ENCODE results near the gene GDPD1.
"Not testable (repeated sequence)": the region's sequence is repeated elsewhere in the genome, so short reads cannot be mapped to it uniquely, and the experiment has no call there.

GDPD1 gene

DNA sequence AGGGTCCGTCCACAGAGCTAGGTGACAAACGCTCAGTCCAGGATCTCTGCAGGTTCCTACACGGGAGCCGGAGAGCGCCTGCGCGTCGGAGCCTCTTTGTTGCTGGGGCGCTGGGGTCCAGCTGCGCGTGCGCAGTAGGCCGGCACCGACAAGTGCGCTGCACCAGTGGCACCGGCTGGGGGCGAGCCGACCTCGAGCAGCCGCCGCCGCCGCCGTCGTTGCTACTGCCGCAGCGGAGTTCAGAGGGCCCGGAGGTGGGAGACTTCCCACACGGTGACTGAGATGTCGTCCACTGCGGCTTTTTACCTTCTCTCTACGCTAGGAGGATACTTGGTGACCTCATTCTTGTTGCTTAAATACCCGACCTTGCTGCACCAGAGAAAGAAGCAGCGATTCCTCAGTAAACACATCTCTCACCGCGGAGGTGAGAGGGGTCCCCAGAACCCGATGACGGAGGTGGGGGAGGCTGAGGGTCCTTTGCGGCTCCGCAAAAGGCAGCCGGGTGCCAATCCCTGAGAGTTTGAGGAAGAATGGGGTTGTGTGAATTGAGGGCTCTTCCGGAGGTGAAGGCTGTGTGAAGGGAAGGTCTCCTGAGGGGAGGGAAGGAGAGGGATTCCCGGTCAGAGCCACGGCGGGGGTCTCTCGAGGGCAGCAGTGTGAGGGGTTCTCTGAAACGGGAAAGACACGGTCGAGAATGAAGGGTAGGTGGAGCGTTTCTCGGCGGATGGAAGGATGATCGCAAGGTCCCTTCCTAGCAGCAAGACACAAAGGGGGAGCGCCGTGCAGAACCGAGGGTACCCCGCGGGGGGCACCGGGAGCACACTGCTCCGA is at the start of gene GDPD1:
Gene GDPD1 (plus strand): TSS at position 184 of the 831 bp plus-strand sequence. CDS start 99 bp downstream, at position 283.
- DNase-seq: peak; percentile 98

DNA sequence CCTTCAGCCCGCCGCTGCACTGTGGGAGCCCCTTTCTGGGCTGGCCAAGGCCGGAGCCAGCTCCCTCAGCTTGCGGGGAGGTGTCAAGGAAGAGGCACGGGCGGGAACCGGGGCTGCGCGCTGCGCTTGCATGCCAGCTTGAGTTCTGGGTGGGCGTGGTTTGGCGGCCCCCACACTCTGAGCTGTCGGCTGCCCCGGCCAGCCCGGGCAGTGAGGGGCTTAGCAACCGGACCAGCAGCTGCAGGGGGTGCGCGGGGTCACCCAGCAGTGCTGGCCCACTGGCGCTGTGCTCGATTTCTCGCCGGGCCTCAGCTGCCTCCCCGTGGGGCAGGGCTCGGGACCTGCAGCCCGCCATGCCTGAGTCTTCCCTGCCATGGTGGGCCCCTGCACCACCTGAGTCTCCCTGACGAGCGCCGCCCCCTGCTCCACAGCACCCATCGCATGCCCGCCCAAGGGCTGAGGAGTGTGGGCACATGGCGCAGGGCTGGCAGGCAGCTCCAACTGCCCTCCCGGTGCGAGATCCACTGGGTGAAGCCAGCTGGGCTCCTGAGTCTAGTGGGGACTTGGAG is 47.8 kb upstream of the GDPD1 start:
- ATAC-seq (no peak), DNase-seq (no peak)

More for the DNA sequence above, at the start of gene GDPD1:
- ATAC-seq: peak; percentile 99

DNA sequence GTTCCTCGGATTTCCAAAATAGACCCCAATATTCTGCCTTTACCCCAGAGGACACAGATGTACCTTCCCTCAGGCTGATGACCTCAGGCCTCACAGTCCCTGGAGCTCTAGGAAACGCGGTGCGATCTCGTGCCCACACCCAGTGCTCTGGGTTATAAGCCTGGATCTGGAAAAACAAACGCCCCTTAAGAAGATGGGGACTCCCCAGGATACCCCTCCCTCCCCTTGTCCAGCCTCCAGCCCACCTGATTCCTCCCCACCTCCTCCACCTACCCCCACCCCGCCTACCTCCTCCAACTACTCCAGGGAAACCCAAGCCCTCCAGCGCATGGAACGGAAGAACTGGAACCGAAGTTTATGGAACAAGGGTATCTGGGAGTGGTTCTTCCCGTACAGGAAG is 45.6 kb upstream of the GDPD1 start:
- ATAC-seq: no peak
- DNase-seq: no peak

DNA sequence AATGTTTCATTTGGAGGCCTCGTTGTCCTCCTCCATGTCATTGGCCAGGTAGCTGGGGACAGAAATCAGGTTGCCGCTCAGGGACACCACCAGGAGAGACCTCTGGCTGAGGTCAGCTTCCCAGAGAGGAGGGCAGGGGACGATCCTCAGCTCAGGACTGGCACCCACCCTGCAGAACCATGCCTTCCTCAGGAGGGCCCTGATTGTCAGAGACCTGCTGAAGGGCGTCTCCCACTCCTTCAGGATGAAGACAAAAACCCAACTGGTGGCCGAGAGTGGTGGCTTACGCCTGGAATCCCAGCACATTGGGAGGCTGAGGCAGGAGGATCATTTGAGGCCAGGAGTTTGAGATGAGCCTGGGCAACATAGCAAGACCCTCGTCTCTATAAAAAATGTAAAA is 45.2 kb upstream of the GDPD1 start:
- ATAC-seq (no peak), DNase-seq (no peak)

DNA sequence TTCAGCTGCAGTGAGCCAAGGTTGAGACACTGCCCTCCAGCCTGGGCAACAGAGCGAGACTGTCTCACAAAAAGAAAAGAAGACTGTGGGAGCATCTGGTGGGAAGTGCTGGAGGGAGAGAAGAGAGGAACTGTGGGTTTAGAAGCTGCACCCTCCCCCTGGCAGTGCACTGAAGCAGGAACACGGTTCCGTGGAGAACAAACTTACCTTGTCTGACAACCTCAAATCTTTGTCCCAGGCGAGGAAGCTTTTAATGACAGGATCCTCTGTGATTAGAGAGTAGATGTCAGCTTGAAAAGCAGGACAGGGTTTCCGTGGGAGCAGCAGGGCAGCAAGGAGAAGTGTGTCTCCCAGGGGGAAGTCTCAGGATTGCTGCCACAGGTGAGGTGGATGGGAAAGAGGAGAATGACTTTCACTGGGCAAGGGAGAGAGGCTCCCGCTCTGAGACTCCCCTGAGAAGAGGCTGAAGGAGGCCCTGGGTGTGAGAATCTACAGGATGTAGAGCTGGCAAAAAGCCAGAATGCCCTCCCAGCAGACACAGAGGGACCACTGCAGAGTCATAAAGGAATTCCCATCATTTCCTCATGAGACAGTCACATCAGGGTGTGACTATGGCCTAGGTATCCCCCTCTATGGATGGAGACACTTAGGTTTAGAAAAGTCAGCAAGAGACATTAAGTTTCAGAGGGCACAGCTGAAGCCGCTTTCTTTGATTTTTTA is 41.9 kb upstream of the GDPD1 start:
- DNase-seq: no peak
- ATAC-seq: no peak

DNA sequence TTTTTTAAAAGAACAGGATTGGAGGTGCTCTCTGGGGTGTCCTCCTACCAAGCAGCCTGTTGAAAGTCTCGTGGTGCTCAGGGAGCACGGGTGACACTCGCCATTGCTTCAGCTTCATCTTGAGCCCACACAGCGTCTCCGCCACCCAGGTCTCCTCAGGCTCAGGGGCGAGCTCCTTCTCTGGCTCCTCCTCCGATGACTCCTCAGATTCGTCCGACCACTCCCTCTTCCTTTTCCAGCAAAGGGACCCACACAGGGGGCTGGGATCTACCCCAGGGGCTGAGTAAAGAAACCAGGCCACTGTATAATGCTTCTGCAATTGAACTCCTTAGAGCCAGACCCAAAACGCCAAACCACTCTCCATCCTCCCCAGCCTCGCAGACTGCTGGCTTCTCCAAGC is 40.7 kb upstream of the GDPD1 start:
- not testable (repeated sequence) for ATAC-seq, DNase-seq

DNA sequence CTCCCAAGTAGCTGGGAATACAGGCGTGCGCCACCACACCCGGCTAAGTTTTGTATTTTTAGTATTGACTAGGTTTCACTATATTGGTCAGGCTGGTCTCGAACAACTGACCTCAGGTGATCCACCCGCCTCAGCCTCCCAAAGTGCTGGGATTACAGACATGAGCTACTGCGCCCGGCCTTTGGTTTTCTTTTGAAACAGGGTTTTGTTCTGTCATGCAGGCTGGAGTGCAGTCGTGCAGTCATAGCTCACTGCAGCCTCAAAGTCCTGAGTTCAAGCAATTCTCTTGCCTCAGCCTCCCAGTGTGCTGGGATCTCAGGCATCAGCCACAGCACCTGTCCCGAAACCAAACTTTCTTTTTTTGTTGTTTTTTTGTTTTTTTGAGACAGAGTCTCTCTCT is 39.7 kb upstream of the GDPD1 start:
- DNase-seq (no peak), ATAC-seq (no peak)

DNA sequence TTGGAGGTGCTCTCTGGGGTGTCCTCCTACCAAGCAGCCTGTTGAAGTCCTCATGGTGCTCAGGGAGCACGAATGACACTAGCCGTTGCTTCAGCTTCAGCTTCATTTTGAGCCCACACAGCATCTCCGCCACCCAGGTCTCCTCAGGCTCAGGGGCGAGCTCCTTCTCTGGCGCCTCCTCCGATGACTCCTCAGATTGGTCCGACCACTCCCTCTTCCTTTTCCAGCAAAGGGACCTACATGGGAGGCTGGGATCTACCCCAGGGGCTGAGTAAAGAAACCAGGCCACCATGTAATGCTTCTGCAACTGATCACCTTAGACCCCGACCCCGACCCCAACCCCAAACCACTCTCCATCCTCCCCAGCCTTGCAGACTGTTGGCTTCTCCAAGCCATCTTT is 38.8 kb upstream of the GDPD1 start:
- ATAC-seq (no peak), DNase-seq (no peak)

DNA sequence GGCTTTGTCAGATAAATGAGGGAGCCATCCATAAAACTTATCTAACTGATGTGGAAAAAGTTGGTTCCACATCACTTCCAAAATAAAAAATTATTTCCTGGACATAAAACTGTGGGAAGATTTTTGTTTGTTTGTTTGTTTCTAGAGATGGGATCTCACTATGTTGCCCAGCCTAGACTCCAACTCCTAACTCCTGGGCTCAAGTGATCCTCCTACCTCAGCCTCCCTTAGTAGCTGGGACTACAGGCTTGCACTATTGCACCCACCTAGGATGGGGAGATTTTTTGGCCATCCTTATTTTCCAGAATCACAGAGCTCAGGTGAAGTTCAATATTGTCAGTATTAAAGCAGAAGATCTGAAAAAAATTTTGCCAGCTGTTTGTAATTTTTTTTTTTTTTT is 34.3 kb upstream of the GDPD1 start:
- ATAC-seq (no peak), DNase-seq (no peak)

DNA sequence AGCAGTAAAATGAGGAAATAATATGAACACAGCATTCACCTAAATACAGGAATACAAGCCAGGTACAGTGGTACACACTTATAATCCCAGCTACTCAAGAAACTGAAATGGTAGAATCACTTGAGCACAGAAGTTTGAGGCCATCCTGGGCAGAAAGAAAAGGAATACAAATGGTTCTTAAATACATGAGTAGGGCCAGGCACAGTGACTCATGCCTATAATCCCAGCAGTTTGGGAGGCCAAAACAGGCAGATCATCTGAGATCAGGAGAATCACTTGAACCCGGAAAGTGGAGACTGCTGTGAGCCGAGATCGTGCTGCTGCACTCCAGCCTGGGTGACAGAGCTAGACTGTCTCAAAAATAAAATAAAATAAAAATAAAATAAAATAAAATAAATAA is 33.5 kb upstream of the GDPD1 start:
- DNase-seq (no peak), ATAC-seq (no peak)

DNA sequence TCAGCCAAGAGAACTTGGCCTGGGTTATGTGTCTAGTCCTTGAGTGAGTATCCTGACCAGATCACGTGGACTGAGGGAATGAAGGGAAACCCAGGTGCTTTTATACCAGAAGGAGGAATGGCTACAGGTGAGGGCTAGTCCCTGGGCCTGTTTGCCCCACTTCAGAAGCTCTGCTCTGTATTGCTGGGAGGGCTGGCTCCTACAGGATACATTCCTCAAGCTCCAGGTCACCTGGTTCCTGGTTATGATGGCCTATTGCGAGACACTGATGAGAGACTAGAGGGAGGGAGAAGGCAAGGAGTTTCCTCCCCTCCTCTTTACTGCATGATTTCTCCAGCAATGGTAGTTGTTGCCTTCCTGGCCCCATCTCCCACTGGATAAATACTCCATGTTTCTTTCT is 29.5 kb upstream of the GDPD1 start:
- ATAC-seq (no peak), DNase-seq (no peak)

DNA sequence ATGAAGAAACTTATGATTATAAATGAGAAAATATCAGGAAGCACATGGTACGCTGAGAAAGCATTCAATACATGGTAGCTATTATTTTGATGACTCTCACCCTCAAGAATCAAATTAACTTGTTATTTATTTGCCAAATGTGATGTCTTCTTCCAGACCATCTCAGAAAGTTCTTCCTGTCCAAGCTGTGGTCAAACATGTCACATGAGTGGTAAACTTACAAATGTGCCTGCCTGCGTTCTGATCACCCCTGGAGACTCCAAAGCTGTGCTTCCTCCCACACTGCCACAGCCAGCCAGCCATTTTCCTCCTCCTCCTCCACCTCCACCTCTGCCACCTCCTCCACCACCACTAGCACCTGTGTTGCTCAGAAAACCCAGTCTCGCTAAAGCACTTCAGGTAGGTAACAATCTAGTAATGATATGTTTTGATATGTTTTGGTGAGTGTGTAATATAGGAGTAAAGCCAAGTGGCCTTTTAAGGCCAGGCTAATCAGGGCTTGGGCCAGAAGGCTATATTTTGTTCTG is 26.9 kb upstream of the GDPD1 start:
- ATAC-seq (no peak), DNase-seq (no peak)

DNA sequence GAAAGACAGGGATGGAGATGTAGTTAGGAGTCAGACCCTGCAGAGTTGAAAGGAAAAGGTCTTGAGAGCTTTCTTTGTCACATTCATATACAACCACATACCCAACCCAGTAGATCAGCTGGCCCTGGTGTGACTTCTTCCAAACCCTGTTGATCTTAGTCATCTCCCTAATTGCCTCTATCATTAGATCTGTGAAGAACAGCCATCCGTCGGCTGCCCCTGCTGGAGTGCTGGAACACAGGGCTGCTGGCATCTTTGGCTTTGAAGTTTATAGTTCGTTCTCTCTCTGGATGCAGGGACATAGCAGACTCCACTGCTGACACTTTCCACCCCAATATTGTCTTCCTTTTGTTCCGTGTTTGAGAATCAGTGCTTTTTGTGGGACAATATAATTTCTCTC is 20.9 kb upstream of the GDPD1 start:
- no peak for ATAC-seq
- DNase-seq: no peak

DNA sequence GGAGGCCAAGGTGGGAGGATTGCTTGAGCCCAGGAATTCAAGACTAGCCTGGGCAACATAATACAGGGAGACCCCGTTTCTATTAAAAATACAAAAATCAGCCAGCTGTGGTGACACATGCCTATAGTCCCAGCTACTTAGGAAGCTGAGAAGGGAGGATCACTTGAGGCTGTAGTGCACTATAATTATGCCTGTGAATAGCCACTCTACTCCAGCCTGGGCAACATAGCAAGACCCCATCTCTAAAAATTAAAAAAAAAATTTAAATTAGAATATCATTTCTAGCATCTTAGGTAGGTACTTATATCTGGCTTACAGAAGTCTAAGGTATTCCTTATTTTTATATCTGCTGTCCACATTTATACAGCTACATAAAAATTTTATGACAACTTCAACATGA is 18.0 kb upstream of the GDPD1 start:
- DNase-seq: no peak
- no peak for ATAC-seq

DNA sequence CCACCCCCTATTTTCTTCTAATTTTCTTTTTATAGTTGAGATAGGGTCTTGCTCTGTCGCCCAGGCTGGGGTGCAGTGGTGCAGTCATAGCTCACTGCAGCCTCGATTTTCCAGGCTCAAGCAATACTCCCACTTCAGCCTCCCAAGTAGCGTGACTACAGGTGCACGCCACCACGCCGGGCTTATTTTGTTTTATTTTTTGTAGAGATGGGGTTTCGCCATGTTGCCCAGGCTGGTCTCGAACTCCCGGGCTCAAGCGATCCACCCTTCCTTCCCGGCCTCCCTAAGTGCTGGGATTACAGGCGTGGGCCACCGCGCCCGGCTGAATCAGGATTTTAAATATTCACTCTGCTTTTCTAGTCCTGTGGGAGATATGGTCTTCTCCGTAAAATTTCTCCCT is 941 bp upstream of the GDPD1 start:
- no peak for ATAC-seq

DNA sequence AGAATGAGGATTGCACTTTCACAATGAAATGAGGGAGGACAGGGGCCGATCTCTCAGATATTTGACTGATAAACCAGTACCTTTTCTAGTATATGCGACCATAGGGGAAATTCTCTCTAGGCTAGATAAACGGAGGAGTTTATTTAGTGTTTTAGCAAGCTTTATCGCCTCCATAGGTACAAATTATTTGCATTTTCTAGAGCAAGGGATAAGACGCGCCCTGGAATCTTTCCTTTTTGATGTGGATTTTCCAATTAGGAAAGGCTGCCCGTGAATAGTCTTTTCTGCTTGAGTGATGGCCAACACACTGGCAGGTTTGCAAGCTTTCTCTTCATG is 351 bp upstream of the GDPD1 start:
- no peak for DNase-seq

More for the DNA sequence above, 941 bp upstream of the GDPD1 start:
- no peak for DNase-seq

DNA sequence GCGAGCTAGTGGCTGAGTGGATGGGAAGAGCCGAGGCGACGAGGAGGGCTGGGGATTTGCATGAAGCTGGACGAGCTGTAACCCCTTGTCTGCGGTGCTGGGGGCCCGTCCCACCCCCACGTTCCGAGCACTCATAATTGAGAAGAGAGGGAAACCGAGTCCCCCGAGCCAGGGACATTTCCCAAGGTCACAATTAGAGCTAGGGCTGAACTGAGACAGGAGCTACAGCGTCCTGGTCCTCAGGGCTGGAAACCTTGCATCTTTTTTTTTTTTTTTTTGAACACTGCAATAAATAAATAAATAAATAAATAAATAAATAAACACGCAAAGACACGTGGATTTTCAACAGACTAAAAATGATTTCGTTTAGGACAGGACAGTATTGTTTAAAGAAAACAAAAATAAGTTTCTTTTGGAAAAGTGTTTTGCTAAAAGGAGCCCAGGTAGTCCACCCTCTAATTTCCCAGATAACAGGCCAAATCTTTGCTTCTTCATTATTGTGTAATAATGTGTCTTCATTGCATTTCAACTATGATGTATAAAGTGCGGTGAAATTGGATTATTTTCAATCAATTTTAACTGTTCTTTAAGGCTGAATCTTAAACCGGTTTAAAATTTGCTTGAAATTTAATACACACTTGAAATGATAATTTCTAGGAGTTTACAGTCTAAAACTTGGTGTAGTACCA is 992 bp downstream of the GDPD1 start:
- DNase-seq: peak; percentile 31
- no peak for ATAC-seq

More for the DNA sequence above, 351 bp upstream of the GDPD1 start:
- ATAC-seq: no peak

DNA sequence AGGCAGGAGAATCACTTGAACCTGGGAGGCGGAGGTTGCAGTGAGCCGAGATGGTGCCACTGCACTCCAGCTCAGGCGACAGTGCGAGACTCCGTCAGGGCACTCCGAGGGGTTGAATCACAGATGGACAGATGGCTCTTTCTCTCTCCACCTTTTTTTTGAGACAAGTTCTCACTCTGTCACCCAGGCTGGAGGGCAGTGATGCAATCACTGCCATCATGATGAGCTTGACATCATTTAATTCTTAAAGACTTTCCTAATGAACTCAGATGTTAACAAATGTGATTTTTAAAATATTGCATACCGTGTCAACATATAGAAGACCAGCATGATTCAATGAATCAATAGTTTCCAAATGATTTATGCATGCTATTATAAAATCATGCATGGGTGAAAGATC is 3.5 kb downstream of the GDPD1 start:
- ATAC-seq (no peak), DNase-seq (no peak)

DNA sequence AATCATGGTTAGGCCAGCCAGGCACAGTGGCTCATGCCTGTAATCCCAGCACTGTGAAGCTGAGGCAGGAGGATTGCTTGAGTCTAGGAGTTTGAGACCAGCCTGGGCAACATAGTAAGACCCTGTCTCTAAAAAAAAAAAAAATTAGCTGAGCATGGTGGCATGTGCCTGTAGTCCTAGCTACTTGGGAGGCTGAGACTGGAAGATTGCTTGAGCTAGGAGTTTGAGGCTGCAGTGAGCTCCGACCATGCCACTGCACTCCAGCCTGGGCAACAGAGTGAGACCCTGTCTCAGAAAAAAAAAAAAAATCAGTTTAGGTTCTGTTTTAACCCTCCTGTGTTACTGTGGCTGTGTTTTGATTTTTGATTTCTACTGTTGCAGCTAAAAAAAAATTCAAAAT is 8.3 kb downstream of the GDPD1 start:
- ATAC-seq, DNase-seq: not testable (repeated sequence)

DNA sequence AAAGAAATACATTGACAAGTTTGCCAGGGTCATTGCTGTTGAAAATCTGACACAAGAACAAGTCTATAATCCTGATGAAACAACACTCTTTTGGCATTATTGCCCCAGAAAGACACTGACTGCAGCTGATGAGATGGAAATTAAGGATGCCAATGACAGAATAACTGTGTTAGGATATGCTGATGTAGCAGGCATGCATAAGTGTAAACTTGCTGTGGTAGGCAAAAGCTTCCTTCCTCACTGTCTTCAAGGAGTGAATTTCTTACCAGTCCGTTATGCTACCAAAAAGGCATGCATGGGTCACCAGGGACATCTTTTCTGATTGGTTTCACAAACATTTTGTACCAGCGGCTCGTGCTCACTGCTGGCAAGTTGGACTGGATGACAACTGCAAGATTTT is 10.5 kb downstream of the GDPD1 start:
- DNase-seq (no peak), ATAC-seq (no peak)

DNA sequence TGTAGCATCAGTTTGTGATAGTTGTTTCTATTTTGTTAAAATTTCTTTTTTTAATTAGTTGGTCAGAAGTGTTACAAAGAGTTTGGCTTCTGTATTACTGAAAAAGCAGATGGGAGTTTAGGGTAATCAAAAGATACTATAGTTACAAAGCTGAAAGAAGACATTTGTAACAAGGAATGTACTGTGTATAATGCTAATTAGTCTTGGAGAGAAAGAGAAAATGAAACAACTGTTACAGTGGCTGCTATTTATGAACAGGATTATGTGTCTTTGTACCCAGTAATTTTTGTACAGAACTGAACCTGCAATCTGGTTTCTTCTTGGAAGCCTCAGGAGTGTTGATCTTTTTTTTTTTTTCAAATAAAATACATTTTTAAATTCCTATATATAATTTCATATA is 14.3 kb downstream of the GDPD1 start:
- DNase-seq (no peak), ATAC-seq (no peak)

DNA sequence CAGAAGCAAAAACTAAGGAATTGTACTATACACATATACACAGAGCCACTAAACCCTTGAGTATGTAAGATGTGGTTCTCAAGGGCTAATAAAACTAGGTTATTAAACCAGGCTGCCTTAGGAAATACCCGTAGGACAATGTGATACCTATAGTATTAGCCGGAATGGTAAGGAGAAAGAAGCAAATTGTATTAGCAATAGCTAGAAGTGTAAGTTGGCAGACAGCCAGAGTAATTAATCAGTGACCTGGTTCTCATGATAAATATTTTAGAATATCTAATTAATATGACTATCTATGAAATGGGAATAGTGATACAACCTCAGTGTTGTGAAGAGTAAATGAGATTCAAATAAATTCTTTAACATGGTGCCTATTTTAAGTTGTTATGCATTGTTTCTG is 18.6 kb downstream of the GDPD1 start:
- ATAC-seq (no peak), DNase-seq (no peak)

DNA sequence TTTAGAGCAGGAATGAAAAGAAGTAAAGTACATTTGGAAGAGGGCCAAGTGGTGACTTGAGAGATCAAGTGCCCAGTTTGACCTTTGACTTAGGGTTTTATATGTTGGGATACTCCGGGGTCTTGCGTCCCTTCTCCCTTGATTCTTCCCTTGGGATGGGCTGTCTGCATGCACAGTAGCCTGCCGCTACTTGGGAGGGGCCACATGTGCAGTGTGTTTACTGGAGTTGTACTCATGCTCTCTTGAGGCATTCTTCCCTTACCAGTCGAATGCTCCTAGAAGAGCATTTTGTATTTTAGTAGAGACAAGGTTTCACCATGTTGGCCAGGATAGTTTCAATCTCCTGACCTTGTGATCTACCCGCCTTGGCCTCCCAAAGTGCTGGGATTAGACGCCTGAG is 23.8 kb downstream of the GDPD1 start:
- ATAC-seq (no peak), DNase-seq (no peak)
